PC-9 (cell line): ENCODE data around the gene IL17RB.

Source experiments
- EZH2 ChIP-seq: fragments of 200-600 bp; sonication (generic); IDR thresholded peaks from 2 replicates; pipeline ENCODE4 v1.8.0; 2017; ENCODE audit warnings: antibody characterized with exemption, low read depth
- TF ChIP-seq, protein P1 (sequence below): fragments of 200-600 bp; sonication (generic); conservative IDR thresholded peaks from 2 replicates; pipeline ENCODE4 v1.6.1; 2017; ENCODE audit warnings: mixed run types, antibody characterized with exemption, mild to moderate bottlenecking, moderate library complexity

- TF ChIP-seq, protein P1, sequence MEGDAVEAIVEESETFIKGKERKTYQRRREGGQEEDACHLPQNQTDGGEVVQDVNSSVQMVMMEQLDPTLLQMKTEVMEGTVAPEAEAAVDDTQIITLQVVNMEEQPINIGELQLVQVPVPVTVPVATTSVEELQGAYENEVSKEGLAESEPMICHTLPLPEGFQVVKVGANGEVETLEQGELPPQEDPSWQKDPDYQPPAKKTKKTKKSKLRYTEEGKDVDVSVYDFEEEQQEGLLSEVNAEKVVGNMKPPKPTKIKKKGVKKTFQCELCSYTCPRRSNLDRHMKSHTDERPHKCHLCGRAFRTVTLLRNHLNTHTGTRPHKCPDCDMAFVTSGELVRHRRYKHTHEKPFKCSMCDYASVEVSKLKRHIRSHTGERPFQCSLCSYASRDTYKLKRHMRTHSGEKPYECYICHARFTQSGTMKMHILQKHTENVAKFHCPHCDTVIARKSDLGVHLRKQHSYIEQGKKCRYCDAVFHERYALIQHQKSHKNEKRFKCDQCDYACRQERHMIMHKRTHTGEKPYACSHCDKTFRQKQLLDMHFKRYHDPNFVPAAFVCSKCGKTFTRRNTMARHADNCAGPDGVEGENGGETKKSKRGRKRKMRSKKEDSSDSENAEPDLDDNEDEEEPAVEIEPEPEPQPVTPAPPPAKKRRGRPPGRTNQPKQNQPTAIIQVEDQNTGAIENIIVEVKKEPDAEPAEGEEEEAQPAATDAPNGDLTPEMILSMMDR: no peak
- TF ChIP-seq EZH2: no peak
Observed at GRCh38 chr3:53844262-53845102, 1.9 kb upstream of the IL17RB start.
